OCI-LY3 (cell line): ENCODE results near the gene CXorf65.

ENCODE experiments used
- H2AFZ ChIP-seq: fragments of 200-600, 300-600 bp; shearing (Covaris generic); 2 replicates; pipeline ENCODE4 v1.6.0; 2014; ENCODE audit warnings: antibody characterized with exemption, low read depth, low read length
- H3K27ac ChIP-seq: fragments of 200-600, 300-600 bp; sonication (generic); 2 replicates; pipeline ENCODE4 v1.5.1; 2014; ENCODE audit warnings: mild to moderate bottlenecking, low read length, moderate library complexity, mixed read lengths
- H3K27me3 ChIP-seq: fragments of 200-600, 300-600 bp; sonication (generic); 2 replicates; pipeline ENCODE4 v1.6.1; 2014; ENCODE audit warnings: low read depth, low read length, mixed read lengths
- H3K36me3 ChIP-seq: fragments of 200-600, 300-600 bp; sonication (generic); replicated peaks from 2 replicates; pipeline ENCODE3; 2014; ENCODE audit warnings: low read depth, low read length, mixed read lengths
- H3K4me1 ChIP-seq: fragments of 300-600, 200-600 bp; sonication (generic); 2 replicates; pipeline ENCODE4 v1.6.1; 2014; ENCODE audit warnings: low read length, mixed read lengths
- H3K4me2 ChIP-seq: fragments of 200-600, 300-600 bp; sonication (generic); 2 replicates; pipeline ENCODE4 v1.6.1; 2014; ENCODE audit warnings: low read length, mixed read lengths
- H3K4me3 ChIP-seq: fragments of 300-600, 200-600 bp; sonication (generic); 2 replicates; pipeline ENCODE4 v1.5.1; 2014; ENCODE audit warnings: antibody characterized with exemption, mild to moderate bottlenecking, low read length, moderate library complexity
- H3K79me2 ChIP-seq: fragments of 300-600, 200-600 bp; shearing (Covaris generic); 2 replicates; pipeline ENCODE4 v1.6.1; 2014; ENCODE audit warnings: mild to moderate bottlenecking, low read length, mixed read lengths
- H3K9ac ChIP-seq: fragments of 300-600, 200-600 bp; shearing (Covaris generic); 2 replicates; pipeline ENCODE4 v1.6.0; 2014; ENCODE audit warnings: mild to moderate bottlenecking, low read length, moderate library complexity
- H3K9me3 ChIP-seq: fragments of 200-600, 300-600 bp; shearing (Covaris generic); 2 replicates; pipeline ENCODE4 v1.6.1; 2014; ENCODE audit warnings: low read length, mixed read lengths; ENCODE audit not compliant: insufficient read depth
- H4K20me1 ChIP-seq: fragments of 200-600, 300-600 bp; sonication (generic); 2 replicates; pipeline ENCODE4 v1.6.1; 2016; ENCODE audit warnings: low read length, mixed read lengths; ENCODE audit not compliant: insufficient read depth
- CTCF ChIP-seq: fragments of 200-600, 300-600 bp; sonication (generic); IDR thresholded peaks from 2 replicates; pipeline ENCODE4 v1.5.1; 2014; ENCODE audit warnings: antibody characterized with exemption, low read length, low read depth
- EZH2phosphoT487 ChIP-seq: fragments of 200-600 bp; shearing (Covaris generic); IDR thresholded peaks from 2 replicates; pipeline ENCODE4 v1.6.1; 2018; ENCODE audit warnings: antibody characterized with exemption, mixed run types, low read depth

The CXorf65 gene

GRCh38 chrX:71148278-71148663, 41.7 kb upstream of the CXorf65 start:
- no peaks in the 10 kb centered on the region for H3K9me3 ChIP-seq
- H3K79me2 ChIP-seq = no peaks in the 10 kb centered on the region
- no peaks in the 10 kb centered on the region for H3K4me1 ChIP-seq
- no peak overlapping the region for H2AFZ ChIP-seq
- no peaks in the 10 kb centered on the region for H3K27me3 ChIP-seq
- H3K4me2 ChIP-seq = no peak overlapping the region
- H4K20me1 ChIP-seq = no peaks in the 10 kb centered on the region
- no peaks in the 10 kb centered on the region for H3K36me3 ChIP-seq
- H3K27ac ChIP-seq = no peak overlapping the region
- H3K9ac ChIP-seq = no peak overlapping the region
- no peak overlapping the region for H3K4me3 ChIP-seq
- no peak for TF ChIP-seq EZH2phosphoT487
- TF ChIP-seq CTCF = no peak

DNA sequence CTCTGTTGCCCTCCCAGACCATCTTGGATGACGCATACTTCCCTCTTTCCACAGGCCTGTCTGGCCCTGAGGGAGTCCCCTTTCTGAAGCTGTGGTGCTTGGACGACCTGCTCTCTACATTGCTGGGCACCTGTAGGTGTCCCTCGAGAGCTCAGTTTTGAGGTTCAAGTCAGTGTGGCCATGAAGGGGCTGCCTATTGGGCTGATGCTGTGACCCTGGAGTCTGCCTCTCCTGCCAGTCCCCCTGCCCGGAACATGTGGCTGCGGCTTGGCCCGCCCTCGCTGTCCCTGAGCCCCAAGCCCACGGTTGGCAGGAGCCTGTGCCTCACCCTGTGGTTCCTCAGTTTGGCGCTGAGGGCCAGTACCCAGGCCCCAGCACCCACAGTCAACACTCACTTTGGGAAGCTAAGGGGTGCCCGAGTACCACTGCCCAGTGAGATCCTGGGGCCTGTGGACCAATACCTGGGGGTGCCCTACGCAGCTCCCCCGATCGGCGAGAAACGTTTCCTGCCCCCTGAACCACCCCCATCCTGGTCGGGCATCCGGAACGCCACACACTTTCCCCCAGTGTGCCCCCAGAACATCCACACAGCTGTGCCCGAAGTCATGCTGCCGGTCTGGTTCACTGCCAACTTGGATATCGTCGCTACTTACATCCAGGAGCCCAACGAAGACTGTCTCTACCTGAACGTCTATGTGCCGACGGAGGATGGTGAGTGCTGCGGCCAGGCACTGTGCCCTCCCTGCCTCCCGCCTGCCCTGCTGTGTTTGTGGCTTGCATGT, 41.1 kb upstream of the CXorf65 start:
- TF ChIP-seq CTCF (no peak; the same call in 1 of the 2 replicates), EZH2phosphoT487 (no peak)
- Histone ChIP-seq H3K9me3 (no peaks in the 10 kb centered on the region), H3K27me3 (no peaks in the 10 kb centered on the region), H4K20me1 (no peaks in the 10 kb centered on the region), H3K79me2 (no peaks in the 10 kb centered on the region), H3K4me2 (no peak overlapping the region), H3K4me3 (no peak overlapping the region), H2AFZ (no peak overlapping the region), H3K9ac (no peak overlapping the region), H3K27ac (no peak overlapping the region), H3K36me3 (no peaks in the 10 kb centered on the region), H3K4me1 (no peaks in the 10 kb centered on the region)

GRCh38 chrX:71144651-71145050, 38.1 kb upstream of the CXorf65 start, which contains the start of gene NLGN3:
Gene NLGN3 (plus strand): TSS chrX:71144841. CDS start chrX:71147750, 2,909 bp downstream.
- TF ChIP-seq EZH2phosphoT487 = no peak
- no peaks in the 10 kb centered on the region for H3K27me3 ChIP-seq
- no peaks in the 10 kb centered on the region for H4K20me1 ChIP-seq
- H2AFZ ChIP-seq = no peak within 1 kb of the TSS
- no peak within 1 kb of the TSS for H3K27ac ChIP-seq
- H3K36me3 ChIP-seq = no peaks in the 10 kb centered on the region
- no peaks in the 10 kb centered on the region for H3K4me1 ChIP-seq
- no peak within 1 kb of the TSS for H3K9ac ChIP-seq
- no peak within 1 kb of the TSS for H3K4me3 ChIP-seq
- H3K4me2 ChIP-seq = no peak within 1 kb of the TSS
- no peaks in the 10 kb centered on the region for H3K9me3 ChIP-seq
- no peaks in the 10 kb centered on the region for H3K79me2 ChIP-seq

- no peak overlapping the region for H3K4me2 ChIP-seq
- H3K27ac ChIP-seq = no peak overlapping the region
- no peak overlapping the region for H2AFZ ChIP-seq
- H3K27me3 ChIP-seq = no peaks in the 10 kb centered on the region
- no peaks in the 10 kb centered on the region for H3K9me3 ChIP-seq
- no peak overlapping the region for H3K4me3 ChIP-seq
- TF ChIP-seq EZH2phosphoT487 (no peak), CTCF (no peak)
- H3K36me3 ChIP-seq = peaks cover 3% of the 10 kb centered on the region
- no peak overlapping the region for H3K9ac ChIP-seq
- no peaks in the 10 kb centered on the region for H3K79me2 ChIP-seq
- no peaks in the 10 kb centered on the region for H4K20me1 ChIP-seq
- H3K4me1 ChIP-seq = no peaks in the 10 kb centered on the region
Measured at GRCh38 chrX:71143508-71143907, 37.0 kb upstream of the CXorf65 start.
